ENCODE data around the gene MYBPC2.

DNA sequence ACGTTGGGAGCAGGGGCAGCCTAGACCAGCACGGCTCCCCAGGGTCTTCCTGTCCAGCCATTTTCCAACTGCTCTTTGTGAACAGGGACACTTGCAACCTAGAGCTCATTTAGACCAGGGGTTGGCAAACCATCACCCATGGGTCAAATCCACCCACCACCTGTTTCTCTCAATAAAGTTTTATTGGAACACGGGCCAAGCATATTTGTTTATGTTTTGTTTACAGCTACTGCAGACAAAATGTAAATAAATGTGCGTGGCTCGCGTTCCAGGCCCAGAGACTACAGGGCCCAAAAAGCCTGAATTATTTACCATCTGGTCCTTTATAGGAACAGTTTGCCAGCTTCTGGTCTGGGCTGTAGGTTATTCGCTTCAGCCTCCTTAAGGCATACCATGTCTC is 30.3 kb downstream of the MYBPC2 start:
- no peak for TF ChIP-seq GATA1 (IDR thresholded peaks at IDR 0.05; ENCODE audit: low read depth, low read length)
- no peak for TF ChIP-seq POLR2A (IDR thresholded peaks at IDR 0.05; ENCODE audit: low read length)
